DMS79 treated with DMSO at 0.1 percent for 48 hours (cell line): Measurements from ENCODE around the gene FCRL1.

Source experiments
- DNase-seq: peaks from one replicate; lab custom pipeline; 2025; lab: John Stamatoyannopoulos, UW

The FCRL1 gene

GRCh38 chr1:157819896-157820295 lies at the start of gene FCRL1:
Gene FCRL1, minus strand, starts transcription at chr1:157820120. Its CDS starts 83 bp downstream, at chr1:157820037.
- DNase-seq, result no peak

- no peak for DNase-seq
Observed at GRCh38 chr1:157868654-157869053, 48.7 kb upstream of the FCRL1 start.

GRCh38 chr1:157862114-157863070 lies 42.5 kb upstream of the FCRL1 start:
- no peak for DNase-seq

- DNase-seq, result no peak
Observed at GRCh38 chr1:157856538-157856937, 36.6 kb upstream of the FCRL1 start.

GRCh38 chr1:157852476-157852875 lies 32.6 kb upstream of the FCRL1 start:
- DNase-seq, result no peak

GRCh38 chr1:157849229-157849875 lies 29.4 kb upstream of the FCRL1 start:
- no peak for DNase-seq

- no peak for DNase-seq
Observed at GRCh38 chr1:157844089-157844830, 24.3 kb upstream of the FCRL1 start.

GRCh38 chr1:157842939-157843338 lies 23.0 kb upstream of the FCRL1 start:
- DNase-seq, result no peak

GRCh38 chr1:157841708-157842107 lies 21.8 kb upstream of the FCRL1 start, which contains the start of gene CD5L:
Gene CD5L, minus strand, starts transcription at chr1:157841808. Its CDS starts 107 bp downstream, at chr1:157841701.
- DNase-seq, result no peak

GRCh38 chr1:157838966-157839365 lies 19.0 kb upstream of the FCRL1 start:
- no peak for DNase-seq

GRCh38 chr1:157834430-157834829 lies 14.5 kb upstream of the FCRL1 start:
- no peak for DNase-seq

- DNase-seq, result no peak
Observed at GRCh38 chr1:157833145-157833544, 13.2 kb upstream of the FCRL1 start.

- no peak for DNase-seq
Observed at GRCh38 chr1:157831968-157832626, 12.2 kb upstream of the FCRL1 start.

GRCh38 chr1:157830887-157831286 lies 11.0 kb upstream of the FCRL1 start:
- no peak for DNase-seq

- DNase-seq, result no peak
Observed at GRCh38 chr1:157829711-157830110, 9.8 kb upstream of the FCRL1 start.

GRCh38 chr1:157829210-157829609 lies 9.3 kb upstream of the FCRL1 start:
- no peak for DNase-seq

GRCh38 chr1:157820299-157820698 lies 379 bp upstream of the FCRL1 start:
- DNase-seq, result no peak

- DNase-seq, result no peak
Observed at GRCh38 chr1:157819215-157819614, 705 bp downstream of the FCRL1 start.

GRCh38 chr1:157813269-157813668 lies 6.7 kb downstream of the FCRL1 start:
- DNase-seq, result no peak

- no peak for DNase-seq
Observed at GRCh38 chr1:157806431-157807149, 13.3 kb downstream of the FCRL1 start.

GRCh38 chr1:157803851-157804250 lies 16.1 kb downstream of the FCRL1 start:
- no peak for DNase-seq
